UCSD-AML1 (cell line): Measurements from ENCODE around the gene DEK.
"Not testable (repeated sequence)": the region's sequence is repeated elsewhere in the genome, so short reads cannot be mapped to it uniquely, and the experiment has no call there.

Experiments used
- DNase-seq: peaks from one replicate; lab custom pipeline; 2025; ENCODE audit not compliant: unreplicated experiment; lab: John Stamatoyannopoulos, UW

The DEK gene, protein sequence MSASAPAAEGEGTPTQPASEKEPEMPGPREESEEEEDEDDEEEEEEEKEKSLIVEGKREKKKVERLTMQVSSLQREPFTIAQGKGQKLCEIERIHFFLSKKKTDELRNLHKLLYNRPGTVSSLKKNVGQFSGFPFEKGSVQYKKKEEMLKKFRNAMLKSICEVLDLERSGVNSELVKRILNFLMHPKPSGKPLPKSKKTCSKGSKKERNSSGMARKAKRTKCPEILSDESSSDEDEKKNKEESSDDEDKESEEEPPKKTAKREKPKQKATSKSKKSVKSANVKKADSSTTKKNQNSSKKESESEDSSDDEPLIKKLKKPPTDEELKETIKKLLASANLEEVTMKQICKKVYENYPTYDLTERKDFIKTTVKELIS

DNA sequence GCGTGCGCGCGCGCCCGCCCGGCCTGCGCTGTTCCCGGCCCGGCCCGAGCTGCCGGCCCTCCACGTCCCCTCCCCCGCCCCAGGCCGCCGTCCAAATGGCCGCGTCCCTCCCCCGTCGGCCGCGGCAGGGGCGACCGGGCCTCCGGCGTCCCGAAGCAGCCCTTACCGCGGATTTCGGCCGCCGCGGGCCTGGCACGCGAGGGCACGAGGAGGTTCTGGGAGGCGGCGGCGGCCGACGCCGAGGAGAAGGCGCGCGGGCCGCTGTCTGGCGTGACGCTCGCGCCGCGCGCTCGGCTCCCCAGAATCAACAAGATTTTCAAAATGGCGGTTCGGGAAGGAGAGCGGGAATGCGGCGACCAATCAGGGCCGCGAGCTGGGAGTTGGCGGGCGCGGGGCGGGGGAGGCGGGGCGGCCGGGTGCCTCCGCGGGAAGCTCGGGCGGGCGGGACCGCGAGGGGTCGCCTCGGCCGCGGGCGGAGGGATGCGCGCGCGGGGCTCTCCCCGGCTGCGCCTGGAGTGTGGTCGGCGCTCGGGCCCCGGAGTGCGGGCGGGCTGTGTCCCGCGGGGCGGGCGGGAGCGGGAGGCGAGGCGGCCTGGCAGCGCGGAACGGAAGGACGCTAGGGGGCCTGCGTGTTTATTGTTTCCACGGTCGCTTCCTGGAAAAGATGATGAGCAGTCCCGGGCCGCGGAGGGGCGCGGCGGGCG, at the start of gene DEK:
Gene DEK, minus strand, starts transcription at position 312 of the 704 bp plus-strand sequence. CDS start 543 bp downstream, outside the sequence.
- DNase-seq: peak; percentile 89

DNA sequence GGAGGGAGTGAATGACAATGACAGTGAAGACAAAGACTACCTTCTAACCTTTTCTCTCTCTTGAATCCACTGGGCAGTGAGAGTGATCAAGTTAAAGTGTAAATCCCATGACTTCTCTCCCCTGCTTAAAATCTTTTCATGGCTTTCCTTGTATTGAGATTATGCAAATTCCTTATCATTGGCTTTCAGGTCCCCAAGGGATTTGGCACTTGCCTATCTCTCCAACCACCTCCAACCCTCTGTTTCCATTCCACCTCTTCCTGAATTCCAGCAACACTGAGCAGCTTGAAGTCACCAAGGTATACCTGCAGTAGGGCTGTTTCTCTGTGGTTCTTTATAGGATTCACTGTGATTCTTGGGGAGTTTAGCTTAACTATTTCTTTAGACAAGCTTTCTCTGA, 48.0 kb upstream of the DEK start:
- no peak for DNase-seq

DNA sequence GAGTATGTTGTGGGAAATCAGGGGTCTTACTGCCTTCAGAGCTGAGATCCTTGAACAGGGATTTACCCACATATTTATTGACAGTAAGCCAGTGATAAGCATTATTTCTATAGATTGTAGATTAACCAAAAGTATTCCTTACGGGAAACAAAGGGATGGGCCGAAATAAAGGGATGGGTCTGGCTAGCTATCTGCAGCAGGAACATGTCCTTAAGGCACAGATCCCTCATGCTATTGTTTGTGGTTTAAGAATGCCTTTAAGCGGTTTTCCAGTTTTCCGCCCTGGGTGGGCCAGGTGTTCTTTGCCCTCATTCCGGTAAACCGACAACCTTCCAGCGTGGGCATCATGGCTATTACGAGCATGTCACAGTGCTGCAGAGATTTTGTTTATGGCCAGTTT, 45.7 kb upstream of the DEK start:
- not testable (repeated sequence) for DNase-seq

DNA sequence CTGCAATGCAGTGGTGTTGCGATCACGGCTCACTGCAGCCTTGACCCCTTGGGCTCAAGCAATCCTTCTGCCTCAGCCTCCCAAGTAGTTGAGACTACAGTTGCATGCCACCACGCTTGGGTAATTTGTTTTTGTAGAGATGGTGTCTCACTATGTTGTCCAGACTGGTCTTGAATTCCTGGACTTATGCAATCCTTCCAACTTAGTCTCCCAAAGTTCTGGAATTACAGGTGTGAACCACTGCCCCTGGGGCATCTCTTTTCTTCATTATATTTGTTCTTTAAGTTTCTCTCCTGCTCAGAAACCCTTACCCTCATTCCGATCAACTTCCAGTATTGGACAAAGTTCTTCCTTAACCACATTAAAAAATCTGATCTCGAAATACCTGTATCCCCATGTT, 44.7 kb upstream of the DEK start:
- DNase-seq: no peak

DNA sequence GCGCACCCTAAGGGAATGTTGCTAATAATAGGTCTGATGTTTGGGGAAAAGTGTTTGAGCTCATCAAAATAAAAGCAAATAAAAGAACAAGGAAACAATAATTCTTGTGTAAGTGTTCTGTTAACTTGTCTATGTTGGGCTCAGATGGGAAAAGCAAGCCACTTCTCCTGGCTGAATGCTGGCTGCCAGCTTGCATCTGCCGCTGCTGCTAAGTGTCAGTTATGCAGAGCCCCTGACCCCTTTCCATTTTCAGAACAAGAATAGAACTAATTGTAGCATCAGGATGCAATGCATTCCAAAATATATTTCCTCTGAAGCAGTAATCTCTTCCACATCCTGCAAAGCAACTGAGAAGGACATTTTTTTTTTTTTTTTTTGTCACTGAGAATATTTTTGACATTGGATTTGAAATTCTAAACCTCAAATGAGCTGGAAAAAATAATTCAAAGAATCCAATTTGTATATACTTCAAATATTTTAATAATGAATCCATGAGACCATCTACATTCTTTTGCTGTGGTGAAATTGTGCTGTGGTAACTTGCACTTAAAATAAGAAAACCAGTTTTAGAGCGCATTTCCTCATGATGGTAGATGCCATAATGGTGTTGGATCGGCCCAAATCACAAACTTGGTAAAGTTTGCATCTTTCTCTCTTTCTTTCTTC, 43.9 kb upstream of the DEK start:
- DNase-seq: no peak

DNA sequence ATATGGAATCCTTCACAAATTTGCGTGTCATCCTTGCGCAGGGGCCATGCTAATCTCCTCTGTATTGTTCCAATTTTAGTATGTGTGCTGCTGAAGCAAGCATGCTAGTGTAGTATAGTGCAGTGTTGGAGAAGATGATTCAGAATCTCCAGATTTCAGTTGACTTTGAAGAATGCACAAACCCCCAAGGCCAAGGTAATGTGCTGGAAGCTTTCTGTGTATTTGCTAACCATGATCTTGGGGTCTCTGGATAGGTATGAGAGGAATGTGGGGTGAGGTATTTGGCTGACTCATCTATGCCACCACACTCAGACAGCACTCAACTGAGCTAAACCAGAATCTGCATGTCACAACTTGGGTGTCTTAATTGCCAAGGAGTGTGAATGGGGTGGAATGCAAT, 42.6 kb upstream of the DEK start:
- no peak for DNase-seq

DNA sequence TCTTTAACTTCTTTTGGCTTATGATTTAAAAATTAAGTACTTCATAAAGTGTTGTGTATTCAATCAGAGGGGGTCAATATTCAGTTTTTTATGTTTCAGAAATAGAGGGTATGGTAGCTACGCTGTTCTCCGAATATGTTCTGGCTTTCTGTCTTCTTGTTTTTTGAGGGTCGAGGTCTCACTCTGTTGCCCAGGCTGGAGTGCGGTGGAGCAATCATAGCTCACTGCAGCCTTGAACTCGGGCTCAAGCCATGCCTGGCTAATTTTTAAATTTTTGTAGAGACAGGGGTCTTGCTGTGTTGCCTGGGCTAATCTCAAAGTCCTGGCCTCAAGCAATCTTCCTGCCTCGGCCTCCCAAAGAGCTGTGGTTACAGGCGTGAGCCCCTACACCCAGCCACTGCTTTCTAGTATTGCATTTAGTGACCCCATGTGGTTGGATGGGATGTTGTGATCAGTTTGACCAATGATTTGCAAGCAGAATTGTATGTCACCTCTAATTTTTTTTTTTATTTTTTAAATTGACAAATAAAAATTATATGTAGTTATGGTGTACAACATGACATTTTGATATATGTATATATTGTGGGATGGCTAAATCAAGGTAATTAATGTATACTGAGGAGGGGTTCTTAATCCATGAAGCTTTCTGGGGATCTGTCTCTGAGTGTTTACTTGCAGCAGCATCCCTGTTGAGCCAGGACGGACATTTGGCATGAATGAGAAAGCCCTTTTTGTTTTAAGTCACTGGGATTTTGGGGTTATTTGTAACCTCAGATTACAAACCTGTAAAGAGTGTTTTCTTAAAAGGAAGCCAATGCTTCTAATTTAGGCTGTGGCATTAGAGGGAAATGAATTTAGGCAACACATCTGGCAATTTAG, 38.5 kb upstream of the DEK start:
- peak; percentile 8 for DNase-seq

DNA sequence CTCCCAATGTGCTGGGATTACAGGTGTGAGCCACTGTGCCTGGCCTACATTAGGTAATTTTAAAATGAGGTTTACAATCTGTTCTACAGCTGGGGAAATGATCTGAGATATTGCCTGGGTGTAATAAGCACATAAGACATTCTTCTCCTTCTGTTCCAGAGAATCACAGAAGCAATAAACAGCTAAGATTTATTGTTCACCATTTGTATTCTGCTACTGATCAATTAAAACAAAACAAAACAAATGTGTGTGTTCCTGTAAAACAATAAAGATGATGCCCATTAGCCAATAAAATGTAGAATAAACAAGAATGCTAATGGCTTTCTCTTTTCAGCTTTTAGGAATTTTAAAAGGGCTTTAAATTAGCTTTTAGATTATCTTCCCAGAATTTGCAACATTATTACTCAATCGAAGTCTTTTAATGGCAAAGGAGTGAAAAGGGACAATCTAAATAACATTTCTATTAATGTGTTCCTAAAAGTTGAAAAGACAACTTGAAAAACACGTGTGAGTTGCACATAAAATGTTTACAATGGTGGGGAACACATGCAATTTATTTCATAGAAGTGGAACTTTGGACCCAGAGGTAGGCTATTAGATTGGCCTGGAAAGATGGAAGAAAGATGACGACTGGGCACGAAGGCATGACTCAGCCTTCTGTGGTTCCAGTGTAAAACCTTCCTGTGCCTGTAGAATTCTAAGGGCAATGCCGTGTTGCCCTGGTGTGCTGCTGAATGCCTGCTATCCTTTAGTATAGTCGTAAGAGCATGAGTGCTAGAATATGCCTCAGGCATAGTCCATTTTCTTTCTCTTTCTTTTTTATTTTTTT, 29.0 kb upstream of the DEK start:
- no peak for DNase-seq

DNA sequence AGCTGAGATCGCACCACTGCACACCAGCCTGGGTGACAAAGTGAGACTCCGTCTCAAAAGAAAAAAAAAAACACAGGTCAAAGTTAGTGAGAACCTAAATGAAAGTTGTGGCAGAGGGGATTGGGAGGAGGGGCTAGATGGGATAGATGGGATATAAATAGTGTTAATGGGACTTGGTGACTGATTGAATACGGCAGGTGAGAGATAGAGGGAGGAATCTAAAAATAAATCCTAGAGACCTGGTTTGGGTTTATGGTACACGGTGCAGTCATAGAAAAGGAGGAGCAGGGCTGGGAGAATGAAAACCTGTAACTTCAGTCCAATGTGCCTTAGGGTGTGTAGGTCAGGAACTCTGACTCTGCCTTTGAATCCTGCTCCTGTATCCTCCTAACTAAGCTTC, 25.0 kb upstream of the DEK start:
- DNase-seq: no peak

DNA sequence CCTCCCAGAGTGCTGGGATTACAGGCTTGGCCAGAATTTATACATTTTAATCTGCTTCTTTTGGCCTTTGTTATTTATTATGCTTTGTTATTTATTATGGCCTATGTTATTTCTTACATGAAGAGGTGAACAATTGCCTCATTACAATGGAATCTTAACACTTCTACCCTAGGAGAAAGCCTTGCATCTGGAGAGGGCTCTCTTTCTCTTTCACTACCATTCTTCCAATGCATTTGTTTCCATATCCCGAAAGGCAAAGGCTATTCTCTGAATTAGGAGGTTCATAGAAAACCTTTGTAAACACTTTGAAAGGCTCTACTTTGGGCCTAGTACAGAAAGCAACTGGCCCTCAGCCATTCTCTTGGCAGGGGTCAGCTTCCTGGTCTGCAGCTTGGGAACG, 19.9 kb upstream of the DEK start:
- no peak for DNase-seq

DNA sequence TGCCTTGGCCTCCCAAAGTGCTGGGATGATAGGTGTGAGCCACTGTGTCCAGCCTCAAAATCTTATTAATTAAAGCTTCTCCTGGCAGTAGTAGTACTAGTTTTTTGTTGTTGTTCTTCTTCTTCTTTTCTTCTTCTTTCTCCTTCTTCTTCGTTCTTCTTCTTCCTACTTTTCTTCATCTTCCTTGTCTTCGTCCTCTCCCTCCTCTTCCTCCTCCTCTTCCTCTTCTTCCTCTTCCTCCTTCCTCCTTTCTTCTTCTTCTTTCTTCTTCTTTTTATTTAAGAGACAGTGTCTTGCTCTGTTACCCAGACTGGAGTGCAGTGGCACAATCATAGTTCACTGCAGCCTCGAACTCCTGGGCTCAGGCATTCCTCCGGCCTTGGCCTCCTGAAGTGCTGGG, 17.2 kb upstream of the DEK start:
- DNase-seq: no peak

DNA sequence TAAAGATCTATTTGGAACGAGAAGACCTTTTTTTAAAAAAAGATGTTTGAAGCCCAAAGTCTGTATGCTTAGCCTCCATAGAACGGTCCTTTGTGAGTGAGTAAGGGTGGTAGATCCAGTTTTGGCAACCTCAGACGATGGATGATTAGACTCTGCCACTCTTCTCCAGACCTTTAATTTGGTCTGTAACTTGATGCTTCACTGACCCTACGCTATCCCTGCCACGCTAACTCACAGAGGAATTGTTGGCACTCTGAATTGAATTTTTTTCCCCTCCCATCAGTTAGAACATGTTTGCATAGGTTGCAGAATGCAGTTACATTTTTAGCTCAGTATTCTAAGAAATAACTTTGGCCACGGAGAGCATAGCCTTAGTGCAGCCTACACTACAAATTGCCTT, 15.8 kb upstream of the DEK start:
- no peak for DNase-seq

DNA sequence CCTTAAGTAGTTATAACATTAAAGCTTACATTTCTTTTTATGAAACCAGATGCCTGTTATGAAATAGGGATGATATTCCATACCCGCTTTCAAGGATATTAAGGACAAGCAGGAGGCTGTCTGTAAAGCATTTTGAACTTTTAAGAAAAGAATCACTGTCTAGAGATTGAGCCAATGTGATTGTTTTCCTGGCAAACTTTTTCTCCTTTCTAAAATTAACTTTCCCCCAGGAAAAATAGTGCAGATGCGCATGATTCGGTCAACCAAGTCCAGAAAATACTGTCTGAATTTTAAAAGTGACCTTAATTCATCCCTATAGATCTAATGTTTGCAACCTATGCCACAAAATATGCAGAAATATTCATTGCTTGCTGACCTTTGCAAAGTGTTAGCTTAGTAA, 15.1 kb upstream of the DEK start:
- DNase-seq: no peak

DNA sequence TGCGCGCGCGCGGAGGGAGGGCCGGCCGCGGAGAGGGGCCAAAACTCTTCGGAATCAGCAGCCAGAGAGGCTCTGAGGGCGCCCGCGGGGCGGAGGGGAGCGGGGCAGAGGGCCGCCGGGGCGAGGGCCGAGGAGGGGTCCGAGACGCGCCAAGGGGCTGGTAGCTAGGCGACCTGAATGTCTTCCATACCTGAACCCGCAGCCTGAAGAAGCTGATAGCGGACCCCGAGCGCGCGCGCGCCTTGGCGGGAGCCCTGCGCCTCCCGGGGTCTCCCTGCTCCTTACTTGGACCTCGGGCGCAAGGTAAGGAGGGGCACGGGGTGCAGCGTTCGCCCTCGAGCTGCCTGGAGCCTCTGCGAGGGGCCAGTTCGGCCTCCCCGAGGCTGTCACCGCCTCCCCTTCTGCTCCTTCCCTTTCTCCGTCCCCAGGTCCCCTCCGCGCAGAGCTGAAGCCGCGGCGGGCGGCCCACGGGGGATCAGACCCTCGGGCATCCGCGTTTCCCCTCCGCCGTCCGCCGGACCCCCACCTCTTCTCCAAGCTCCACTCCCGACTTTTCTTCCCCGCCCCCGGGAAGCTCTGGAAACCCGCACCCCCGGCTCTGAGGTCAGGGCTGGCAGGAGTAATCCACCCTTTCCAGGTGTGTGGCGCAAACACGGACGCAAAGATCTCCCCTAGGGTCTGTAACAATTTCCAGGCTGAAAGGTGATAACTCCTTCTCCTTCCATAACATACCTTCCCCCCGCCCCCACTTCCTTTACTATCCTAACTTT, 13.1 kb upstream of the DEK start:
- no peak for DNase-seq

DNA sequence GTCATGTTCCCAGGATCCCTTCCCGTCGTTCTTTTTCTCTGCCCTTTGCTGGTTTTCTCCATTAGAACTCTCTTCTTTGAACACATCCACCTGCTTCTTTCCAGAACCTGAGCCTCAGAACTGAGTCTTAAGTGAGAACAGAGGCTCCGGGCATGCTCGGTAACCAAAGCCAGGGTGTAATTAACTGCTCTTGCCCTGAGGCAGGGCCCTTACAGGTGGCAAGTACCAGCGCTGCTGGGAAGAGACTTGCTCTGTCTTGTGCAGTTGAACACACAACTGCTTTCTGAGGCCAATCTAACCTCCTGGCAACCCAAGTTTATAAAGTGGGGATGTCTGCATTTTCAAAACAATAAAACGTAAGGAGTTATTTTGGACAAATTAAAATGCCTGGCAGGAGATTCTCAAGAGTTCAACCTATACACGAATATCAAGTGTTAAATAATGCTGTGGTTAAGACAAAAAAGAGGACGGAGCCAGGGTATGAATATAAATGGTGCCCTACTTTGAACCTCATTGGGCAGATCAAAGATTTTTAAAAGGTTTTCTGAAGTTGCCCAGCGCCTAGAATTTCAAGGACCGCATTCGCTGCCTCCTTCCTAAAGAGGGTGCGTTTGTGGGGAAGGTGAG, 12.4 kb upstream of the DEK start:
- DNase-seq: no peak

DNA sequence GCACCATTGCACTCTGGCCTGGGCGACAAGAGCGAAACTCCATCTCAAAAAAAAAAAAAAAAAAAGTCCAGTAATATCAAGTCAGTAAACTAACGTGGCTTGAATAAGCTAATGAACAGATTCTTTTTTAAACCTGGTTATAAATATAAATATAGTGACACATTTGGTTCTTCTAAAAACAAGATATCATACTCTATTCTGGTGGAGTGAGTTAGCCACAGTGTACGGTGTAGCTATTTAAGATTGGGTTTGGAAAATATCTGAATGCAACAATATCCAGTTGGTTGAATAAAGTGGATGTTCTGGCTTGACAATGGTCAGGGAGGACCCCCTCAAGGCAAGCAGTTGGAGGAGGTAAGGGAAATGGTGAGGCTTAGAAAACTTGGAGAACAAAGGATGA, 5.9 kb upstream of the DEK start:
- no peak for DNase-seq

DNA sequence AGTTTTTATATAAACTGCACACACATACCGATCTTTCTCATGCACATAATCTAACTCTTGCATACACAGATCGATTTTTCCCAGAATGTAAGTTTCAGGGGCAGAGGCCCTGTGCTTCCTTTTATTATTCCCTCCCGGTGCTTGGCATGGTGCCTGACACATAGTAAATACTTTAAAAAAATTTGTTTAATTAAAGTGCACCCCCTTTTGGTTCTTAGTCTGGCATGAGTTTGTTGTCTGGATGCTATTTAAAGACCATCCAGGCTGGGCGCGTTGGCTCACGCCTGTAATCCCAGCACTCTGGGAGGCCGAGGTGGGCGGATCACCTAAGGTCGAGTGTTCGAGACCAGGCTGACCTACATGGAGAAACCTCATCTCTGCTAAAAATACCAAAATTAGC, 5.4 kb upstream of the DEK start:
- DNase-seq: no peak

DNA sequence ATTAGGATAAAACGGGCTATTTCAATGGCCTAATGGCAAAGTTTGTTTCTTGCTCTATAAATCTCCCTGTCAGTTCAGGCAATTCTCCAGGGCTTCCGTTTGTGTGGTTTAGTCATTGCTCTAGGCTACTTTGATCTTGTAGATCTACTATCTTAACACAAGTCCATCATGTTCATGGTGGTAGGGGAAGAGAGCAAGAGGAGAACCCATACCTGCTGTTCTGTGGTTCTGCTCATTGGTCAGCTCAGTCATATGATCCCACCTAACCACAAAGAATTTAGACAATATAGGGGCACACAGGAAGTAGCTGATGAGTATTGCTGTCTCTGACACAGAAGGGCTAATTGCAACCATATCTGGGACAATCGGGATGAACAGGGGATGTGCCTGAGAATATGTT, 4.9 kb upstream of the DEK start:
- DNase-seq: no peak

DNA sequence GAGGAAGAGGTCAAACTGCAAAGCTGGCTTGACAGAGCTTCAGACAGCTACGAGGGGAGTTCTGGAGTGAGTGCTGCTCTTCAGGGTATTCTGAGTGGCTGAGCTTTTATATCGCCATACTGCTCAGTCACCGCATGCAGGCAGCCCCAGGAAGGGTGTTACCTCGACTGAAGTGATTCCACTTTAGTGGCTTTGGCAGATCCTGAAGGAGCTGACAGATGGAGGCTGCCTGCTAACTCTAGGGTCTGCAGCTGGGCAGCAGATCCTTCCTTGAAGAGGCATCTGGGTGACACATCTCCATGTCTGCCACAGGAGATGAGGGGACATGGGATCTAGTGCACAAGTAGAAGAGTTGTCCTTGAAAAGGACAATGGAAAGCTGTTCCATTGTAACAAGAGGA, 3.7 kb upstream of the DEK start:
- no peak for DNase-seq
